ENCODE measurements around the gene FBXL13.
"Not testable (repeated sequence)": the region's sequence is repeated elsewhere in the genome, so short reads cannot be mapped to it uniquely, and the experiment has no call there.

- TF ChIP-seq EP300 (IDR thresholded peaks at IDR 0.05): not testable (repeated sequence)
- TF ChIP-seq, protein P1, sequence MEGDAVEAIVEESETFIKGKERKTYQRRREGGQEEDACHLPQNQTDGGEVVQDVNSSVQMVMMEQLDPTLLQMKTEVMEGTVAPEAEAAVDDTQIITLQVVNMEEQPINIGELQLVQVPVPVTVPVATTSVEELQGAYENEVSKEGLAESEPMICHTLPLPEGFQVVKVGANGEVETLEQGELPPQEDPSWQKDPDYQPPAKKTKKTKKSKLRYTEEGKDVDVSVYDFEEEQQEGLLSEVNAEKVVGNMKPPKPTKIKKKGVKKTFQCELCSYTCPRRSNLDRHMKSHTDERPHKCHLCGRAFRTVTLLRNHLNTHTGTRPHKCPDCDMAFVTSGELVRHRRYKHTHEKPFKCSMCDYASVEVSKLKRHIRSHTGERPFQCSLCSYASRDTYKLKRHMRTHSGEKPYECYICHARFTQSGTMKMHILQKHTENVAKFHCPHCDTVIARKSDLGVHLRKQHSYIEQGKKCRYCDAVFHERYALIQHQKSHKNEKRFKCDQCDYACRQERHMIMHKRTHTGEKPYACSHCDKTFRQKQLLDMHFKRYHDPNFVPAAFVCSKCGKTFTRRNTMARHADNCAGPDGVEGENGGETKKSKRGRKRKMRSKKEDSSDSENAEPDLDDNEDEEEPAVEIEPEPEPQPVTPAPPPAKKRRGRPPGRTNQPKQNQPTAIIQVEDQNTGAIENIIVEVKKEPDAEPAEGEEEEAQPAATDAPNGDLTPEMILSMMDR (IDR thresholded peaks at IDR 0.05): not testable (repeated sequence)
Observed at GRCh38 chr7:102770467-102770866, 304.1 kb downstream of the FBXL13 start.
